ENCODE data around the gene KAZALD1.

- TF ChIP-seq GATA2 (IDR thresholded peaks at IDR 0.05; ENCODE audit: low read depth, low read length) (no peak), GATA3 (IDR thresholded peaks at IDR 0.05; ENCODE audit: low read depth, low read length) (no peak)
Measured at GRCh38 chr10:101043363-101043707, 18.5 kb upstream of the KAZALD1 start.

Data from SH-SY5Y (cell line).